HG03045 (cell line): ENCODE data around the gene ENDOU.

Experiments used
- ATAC-seq: cut with Tn5 transposase; IDR thresholded peaks from one replicate; pipeline ENCODE4 v1.9.1; 2021; ENCODE audit warnings: mild to moderate bottlenecking, moderate library complexity; ENCODE audit not compliant: unreplicated experiment

ENDOU gene

GRCh38 chr12:47757840-47758583 lies 32.7 kb upstream of the ENDOU start:
- ATAC-seq = no peak

GRCh38 chr12:47757364-47757839 lies 32.1 kb upstream of the ENDOU start:
- no peak for ATAC-seq

GRCh38 chr12:47755655-47756562 lies 30.6 kb upstream of the ENDOU start:
- ATAC-seq = peak; percentile 83

- no peak for ATAC-seq
Observed at GRCh38 chr12:47754881-47755280, 29.6 kb upstream of the ENDOU start.

- ATAC-seq = no peak
Observed at GRCh38 chr12:47754126-47754525, 28.8 kb upstream of the ENDOU start.

GRCh38 chr12:47753021-47754001 lies 28.0 kb upstream of the ENDOU start:
- ATAC-seq = no peak

GRCh38 chr12:47752552-47752951 lies 27.3 kb upstream of the ENDOU start:
- ATAC-seq = no peak

- no peak for ATAC-seq
Observed at GRCh38 chr12:47752121-47752520, 26.8 kb upstream of the ENDOU start.

GRCh38 chr12:47751561-47751960 lies 26.3 kb upstream of the ENDOU start:
- ATAC-seq = no peak

- no peak for ATAC-seq
Observed at GRCh38 chr12:47750916-47751470, 25.7 kb upstream of the ENDOU start.

- no peak for ATAC-seq
Observed at GRCh38 chr12:47750229-47750798, 25.0 kb upstream of the ENDOU start.

GRCh38 chr12:47748899-47749298 lies 23.6 kb upstream of the ENDOU start:
- no peak for ATAC-seq

- no peak for ATAC-seq
Observed at GRCh38 chr12:47748507-47748828, 23.2 kb upstream of the ENDOU start.

- ATAC-seq = no peak
Observed at GRCh38 chr12:47747596-47748506, 22.6 kb upstream of the ENDOU start.

GRCh38 chr12:47747126-47747525 lies 21.8 kb upstream of the ENDOU start:
- no peak for ATAC-seq

- ATAC-seq = no peak
Observed at GRCh38 chr12:47746523-47746922, 21.2 kb upstream of the ENDOU start.

- ATAC-seq = no peak
Observed at GRCh38 chr12:47746073-47746472, 20.8 kb upstream of the ENDOU start.

GRCh38 chr12:47745485-47746041 lies 20.3 kb upstream of the ENDOU start:
- ATAC-seq = no peak
